OCI-M2 (cell line): ENCODE measurements around the gene RGS10.
"Not testable (repeated sequence)": the region's sequence is repeated elsewhere in the genome, so short reads cannot be mapped to it uniquely, and the experiment has no call there.

Experiments
- DNase-seq: peaks from one replicate; lab custom pipeline; 2025; ENCODE audit not compliant: unreplicated experiment; lab: John Stamatoyannopoulos, UW

The RGS10 gene

GRCh38 chr10:119470920-119471702, 71.4 kb downstream of the RGS10 start:
- DNase-seq = no peak

- DNase-seq = no peak
Measured at GRCh38 chr10:119469846-119470245, 72.7 kb downstream of the RGS10 start.

GRCh38 chr10:119469325-119469707, 73.2 kb downstream of the RGS10 start:
- no peak for DNase-seq

DNA sequence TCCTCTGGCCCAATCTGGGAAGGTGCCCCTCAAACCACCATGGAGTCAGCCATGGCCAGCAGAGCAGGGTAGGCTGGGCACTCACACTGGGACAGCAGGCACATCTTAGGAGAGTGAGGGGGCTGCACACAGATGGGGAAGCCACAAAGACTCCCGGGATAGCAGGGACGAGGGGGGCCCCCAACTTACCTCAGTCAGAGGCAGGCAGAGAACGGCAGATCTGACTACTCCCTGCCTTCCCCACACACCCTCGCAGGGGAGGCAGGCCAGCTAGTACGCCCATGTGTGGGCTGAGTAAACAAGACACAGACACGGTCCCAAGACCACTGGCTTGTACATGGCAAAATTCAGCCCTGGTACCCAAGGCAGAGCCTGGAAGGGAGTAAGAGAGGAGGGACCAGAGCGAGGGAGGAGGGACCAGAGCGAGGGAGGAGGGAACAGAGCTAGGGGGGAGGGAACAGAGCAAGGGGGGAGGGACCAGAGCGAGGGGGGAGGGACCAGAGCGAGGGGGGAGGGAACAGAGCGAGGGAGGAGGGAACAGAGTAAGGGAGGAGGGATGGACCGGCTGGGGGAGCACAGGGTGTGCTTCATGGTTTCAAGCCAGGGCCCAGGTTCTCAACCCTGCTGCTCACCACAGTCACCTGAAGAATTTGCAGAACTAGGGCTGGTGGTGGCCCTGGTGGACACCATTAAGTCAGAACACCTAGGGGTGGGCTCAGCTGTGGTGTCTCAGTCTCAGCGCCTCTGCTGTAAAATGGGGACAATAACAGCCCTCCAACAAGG, 73.8 kb downstream of the RGS10 start:
- no peak for DNase-seq

DNA sequence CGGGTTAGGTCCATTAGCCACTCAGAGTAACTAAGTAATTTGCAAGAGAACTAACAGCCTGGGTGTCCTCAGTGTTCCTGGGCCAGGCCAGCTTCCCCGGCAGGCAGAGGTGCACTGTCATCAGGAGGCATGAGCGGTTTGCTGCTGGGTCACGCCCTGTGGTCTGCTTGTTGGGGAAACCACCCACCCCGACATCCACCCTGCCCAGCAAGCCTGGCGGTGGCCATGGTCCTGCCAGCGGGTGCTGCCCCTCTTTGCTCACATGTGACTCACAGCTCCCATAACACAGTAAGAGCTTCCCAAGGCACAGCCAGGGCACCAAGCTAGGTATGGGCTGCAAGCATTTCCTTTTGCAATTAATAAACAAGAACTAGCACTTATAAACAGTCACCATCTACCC, 75.9 kb downstream of the RGS10 start:
- DNase-seq = no peak

DNA sequence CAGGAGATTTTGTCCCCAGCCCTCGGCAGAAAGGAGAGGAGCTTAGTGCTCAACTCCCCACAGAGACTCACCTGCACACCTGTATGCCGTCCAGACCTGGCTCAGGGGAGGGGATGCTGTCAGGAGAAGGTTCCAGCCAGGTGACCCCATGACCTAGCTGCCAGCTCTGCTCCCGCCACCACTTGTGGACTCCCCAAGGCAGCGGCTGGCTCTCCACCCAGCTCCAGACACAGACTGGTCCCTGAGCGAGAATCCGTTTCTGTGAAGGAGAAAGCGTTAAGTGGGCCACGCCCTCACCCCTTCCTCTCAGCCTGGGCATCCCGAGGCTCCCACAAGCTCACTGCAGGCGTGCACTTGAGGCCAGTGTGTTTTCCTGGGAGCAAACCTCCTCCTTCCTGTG, 76.4 kb downstream of the RGS10 start:
- no peak for DNase-seq

DNA sequence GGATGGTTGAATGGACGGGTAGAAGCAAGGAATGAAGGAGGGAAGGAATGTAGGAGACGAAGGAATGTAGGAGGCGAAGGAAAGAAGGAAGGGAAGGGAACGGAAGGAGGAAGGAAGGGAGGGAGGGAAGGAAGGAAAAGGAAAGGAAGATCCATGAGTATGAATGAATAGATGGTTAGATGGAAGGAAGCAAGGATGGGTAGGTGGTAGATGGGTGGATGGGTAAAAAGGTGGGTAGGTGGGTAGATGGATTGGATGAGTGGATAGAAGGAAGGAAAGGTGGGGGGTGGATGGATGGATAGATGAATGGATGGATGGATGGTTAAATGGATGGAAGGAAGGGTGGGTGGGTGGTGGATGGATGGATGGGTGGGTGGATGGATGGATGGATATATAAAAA, 77.4 kb downstream of the RGS10 start:
- DNase-seq = no peak

- DNase-seq = not testable (repeated sequence)
Measured at GRCh38 chr10:119463195-119463594, 79.3 kb downstream of the RGS10 start.

DNA sequence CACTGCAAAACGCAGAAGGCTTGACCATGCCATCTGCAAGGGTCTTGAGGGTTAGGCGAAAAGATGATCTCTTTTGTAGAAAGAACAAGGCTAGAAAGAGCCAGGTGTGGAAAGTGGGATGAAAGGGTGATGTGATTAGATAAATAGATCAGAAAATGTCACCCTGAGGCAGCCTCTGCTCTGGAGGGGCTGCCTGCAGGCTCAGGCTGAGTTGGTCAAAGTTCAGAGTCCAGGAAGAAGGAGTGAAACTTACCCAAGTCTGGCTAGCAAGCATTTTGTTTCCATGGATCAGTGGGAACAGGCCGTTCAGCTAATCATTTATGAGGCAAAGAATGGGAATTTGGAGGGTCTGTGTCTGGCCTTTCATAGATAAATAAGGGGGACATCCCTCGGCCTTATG, 79.7 kb downstream of the RGS10 start:
- DNase-seq = no peak

- no peak for DNase-seq
Measured at GRCh38 chr10:119461923-119462322, 80.6 kb downstream of the RGS10 start.

DNA sequence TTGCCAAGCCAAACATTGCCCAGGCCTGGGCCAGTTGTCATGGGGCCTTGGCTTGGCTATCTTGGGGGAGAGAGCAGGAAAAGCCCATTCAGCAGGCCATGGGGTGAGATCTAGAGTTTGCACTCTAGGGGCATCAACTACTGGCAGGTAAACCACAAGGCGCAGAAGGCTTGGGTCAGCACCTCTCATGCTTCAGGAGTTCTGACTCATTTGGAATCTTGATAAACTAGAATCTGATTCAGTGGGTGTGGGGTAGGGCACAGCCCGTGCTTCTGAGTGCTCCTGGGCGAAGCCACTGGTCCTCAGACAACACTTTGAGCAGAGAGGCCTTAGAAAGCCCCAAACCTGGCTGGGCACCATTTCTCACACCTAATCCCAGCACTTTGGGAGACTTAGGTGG, 81.1 kb downstream of the RGS10 start:
- DNase-seq = no peak

DNA sequence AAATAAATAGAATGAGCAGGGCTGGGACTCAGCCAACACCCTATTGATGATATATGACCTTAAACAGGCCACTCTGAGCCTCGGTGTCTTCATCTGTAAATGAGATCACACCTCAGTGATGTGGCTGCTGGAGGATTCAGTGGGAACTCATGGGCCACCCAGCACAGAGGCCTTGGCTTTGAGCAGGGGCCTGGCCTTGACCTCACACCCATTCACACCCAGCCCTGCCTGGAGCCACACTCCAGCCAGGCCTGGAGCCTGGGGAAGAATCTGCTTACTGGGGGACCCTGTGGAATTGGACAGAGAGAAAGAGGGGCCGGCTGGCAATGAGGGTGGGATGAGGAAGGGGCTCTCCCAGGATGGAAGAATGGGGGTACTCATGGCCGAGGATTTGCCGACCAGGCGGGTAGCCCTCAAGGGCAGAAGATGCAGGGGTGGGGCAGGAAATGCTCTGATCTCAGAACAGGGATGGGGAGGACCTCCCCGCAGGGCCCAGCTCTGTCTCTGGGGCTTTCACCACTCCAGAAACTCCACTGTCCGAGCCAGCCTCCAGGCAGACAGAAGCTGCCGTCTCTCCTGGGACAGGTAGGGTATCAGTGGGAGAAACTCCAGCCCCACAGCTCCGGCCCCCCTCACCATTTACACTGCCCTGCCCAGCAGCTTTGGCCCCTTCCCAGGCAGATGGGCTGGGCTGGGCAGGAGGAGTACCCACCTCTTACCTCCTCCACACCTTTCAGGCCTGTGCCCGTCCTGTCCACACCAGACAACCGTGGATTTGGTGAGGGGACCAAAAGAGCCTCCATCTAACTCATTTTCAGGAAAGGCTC, 81.9 kb downstream of the RGS10 start:
- DNase-seq = no peak

GRCh38 chr10:119459681-119460340, 82.7 kb downstream of the RGS10 start:
- no peak for DNase-seq

GRCh38 chr10:119457966-119458766, 84.4 kb downstream of the RGS10 start:
- DNase-seq = no peak

- DNase-seq = no peak
Measured at GRCh38 chr10:119456435-119456810, 86.1 kb downstream of the RGS10 start.

- DNase-seq = no peak
Measured at GRCh38 chr10:119455609-119456434, 86.7 kb downstream of the RGS10 start.

DNA sequence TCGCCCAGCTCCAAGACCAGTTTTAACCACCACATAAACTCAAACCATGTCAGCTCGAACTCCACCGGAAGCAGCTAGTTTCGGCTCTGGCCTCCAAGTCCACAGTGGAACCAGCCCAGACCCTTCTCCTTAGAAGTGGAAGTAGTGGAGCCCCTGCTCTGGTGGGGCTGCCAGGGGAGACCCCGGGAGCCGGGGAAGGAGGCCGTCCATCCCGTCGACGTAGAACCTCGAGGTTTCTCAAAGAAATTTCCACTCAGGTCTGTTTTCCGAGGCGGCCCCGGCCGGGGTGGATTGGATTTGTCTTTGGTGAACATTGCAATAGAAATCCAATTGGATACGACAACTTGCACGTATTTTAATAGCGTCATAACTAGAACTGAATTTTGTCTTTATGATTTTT, 87.5 kb downstream of the RGS10 start:
- DNase-seq = no peak

GRCh38 chr10:119454316-119454715, 88.2 kb downstream of the RGS10 start:
- no peak for DNase-seq

DNA sequence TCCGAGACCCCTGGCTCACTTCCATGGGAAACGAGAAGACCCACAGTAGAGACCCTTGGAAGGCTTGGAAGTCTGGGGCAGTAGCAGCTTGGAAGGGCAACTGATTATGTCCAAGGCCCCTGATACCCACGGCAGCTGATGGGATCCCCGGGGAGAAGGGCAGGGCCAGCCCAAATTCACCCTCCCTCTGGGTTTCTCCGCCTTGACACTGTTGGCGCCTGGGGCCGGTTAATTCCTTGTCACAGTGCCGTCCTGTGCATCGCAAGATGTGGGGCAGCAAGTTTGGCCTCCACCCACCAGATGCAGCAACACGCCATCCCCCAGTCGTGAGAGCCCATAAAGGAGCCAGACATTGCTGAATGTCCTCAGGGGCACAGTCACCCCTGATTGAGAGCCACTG, 89.2 kb downstream of the RGS10 start:
- no peak for DNase-seq
